ENCODE results near the gene LMAN2L.

- TF ChIP-seq CTCF (IDR thresholded peaks at IDR 0.05) (no peak), POLR2A (IDR thresholded peaks at IDR 0.05) (no peak), POLR2AphosphoS5 (IDR thresholded peaks at IDR 0.05) (no peak)
These were observed 36.7 kb downstream of the LMAN2L start for GRCh38 chr2:96703021-96703751.
